Kidney epithelial cell (primary cell): ENCODE results near the gene TBX6. TPM values are rescaled to one million over a fixed set of nuclear protein-coding genes. Genes with fewer than 3 reads are reported as not detected.
A peak's percentile ranks its signal among the peaks of the same experiment; 100 is the strongest.

Source experiments
- DNase-seq: peaks from one replicate; pipeline ENCODE4 v3.0.0-alpha.2; 2010; ENCODE audit warnings: low read depth
- H3K27me3 ChIP-seq: 2 replicates; pipeline ENCODE4 v1.6.0; 2011; ENCODE audit warnings: low read length; ENCODE audit not compliant: control insufficient read depth, insufficient read depth
- H3K36me3 ChIP-seq: 2 replicates; pipeline ENCODE4 v1.5.1; 2011; ENCODE audit warnings: low read length; ENCODE audit not compliant: control insufficient read depth, insufficient read depth
- H3K4me3 ChIP-seq: 2 replicates; pipeline ENCODE4 v1.5.1; 2011; ENCODE audit warnings: low read depth, mild to moderate bottlenecking, control low read depth, low read length
- CTCF ChIP-seq: IDR thresholded peaks from 2 replicates; pipeline ENCODE4 v1.5.1; 2011; ENCODE audit warnings: mild to moderate bottlenecking, moderate library complexity, low read length, control low read depth, inconsistent platforms; ENCODE audit not compliant: insufficient read depth, poor library complexity, severe bottlenecking
- total RNA-seq: library from RNA; depleted of rRNA; stranded (reverse); fragments of >200 nt; gene quantifications from 2 replicates; pipeline ENCODE4 v1.2.3, GENCODE V29; 2015

TBX6 gene
- total RNA-seq, 1 donor from 2014 or later, result 0.58 TPM

- no peak overlapping the region for H3K4me3 ChIP-seq
Measured at GRCh38 chr16:30108059-30108850, 16.5 kb upstream of the TBX6 start.

GRCh38 chr16:30104492-30104891 is 12.8 kb upstream of the TBX6 start:
- no peak for DNase-seq
- Histone ChIP-seq H3K27me3 (no peaks in the 10 kb centered on the region), H3K36me3 (no peaks in the 10 kb centered on the region), H3K4me3 (no peak overlapping the region)
- TF ChIP-seq CTCF, result no peak

More at GRCh38 chr16:30108059-30108850, 16.5 kb upstream of the TBX6 start:
- Histone ChIP-seq H3K27me3 (no peaks in the 10 kb centered on the region), H3K36me3 (no peaks in the 10 kb centered on the region)
- DNase-seq, result no peak
- TF ChIP-seq CTCF, result no peak

- DNase-seq, result no peak
- Histone ChIP-seq H3K36me3 (no peaks in the 10 kb centered on the region), H3K27me3 (no peaks in the 10 kb centered on the region), H3K4me3 (no peak overlapping the region)
- no peak for TF ChIP-seq CTCF
Measured at GRCh38 chr16:30104090-30104489, 12.4 kb upstream of the TBX6 start.

- Histone ChIP-seq H3K4me3 (no peak overlapping the region), H3K27me3 (no peaks in the 10 kb centered on the region), H3K36me3 (no peaks in the 10 kb centered on the region)
- TF ChIP-seq CTCF, result no peak
- DNase-seq, result no peak
Measured at GRCh38 chr16:30096862-30097563, 5.3 kb upstream of the TBX6 start.

GRCh38 chr16:30096105-30096861 is 4.6 kb upstream of the TBX6 start, which contains the start of gene YPEL3:
Gene YPEL3, minus strand, starts transcription at chr16:30096213. Its CDS starts 731 bp downstream, at chr16:30095482.
- peak; percentile 55 for DNase-seq
- Histone ChIP-seq H3K27me3 (no peaks in the 10 kb centered on the region), H3K4me3 (peak within 1 kb of the TSS; percentile 40), H3K36me3 (no peaks in the 10 kb centered on the region)
- no peak for TF ChIP-seq CTCF
